ENCODE measurements around the gene DLX1.

Gene DLX1

DNA sequence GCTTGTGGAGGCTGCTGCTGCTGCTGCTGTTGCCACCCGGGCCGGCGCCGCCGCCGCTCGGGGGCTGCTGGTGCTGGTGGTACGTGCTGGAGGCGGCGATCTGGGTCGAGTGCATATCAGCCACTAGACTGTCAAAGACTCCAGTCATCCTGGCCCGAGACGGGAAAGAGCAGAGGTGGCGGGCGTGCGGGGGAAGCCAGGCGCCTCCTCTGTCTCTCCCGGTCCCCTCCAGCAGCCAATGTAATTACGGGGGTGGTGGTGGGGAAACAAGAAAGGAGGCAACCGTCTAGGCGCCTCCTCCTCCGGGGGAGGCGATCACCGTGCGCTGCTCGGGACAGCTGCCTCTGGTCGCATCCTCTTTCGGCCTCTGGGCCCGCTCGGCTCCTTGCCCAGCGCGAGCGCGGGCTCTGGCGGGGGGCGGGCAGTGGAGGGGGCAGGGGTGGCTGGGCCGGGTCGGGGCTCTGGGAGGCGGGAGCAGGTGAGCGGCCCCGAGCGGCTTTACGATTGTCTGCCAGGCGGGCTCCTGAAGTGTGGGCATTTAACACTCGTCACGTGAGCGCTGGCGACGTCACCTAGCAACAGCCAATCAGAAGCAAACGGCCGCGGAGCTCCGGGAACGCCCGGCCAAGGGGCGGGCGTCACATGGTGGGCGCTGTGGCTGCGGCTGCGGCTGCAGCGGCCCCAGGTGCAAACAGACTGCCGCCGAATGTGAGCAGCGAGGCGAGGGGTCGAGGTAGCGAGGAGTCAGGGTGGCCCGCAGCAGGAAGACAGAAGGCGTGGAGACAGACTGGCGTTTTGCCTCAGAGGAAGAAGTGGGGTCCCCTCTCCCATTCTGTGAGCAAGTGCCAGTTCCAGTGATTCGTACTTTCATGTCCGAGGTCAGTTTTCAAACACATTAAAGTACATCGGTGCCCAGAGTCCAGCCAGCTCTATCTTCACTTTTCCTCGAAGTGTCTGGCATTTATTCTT is 17.4 kb downstream of the DLX1 start, which contains the start of gene DLX2:
DLX2 (minus strand) TSS at position 510 of the 969 bp plus-strand sequence; CDS start at position 148, 362 bp downstream.
- in situ Hi-C loops (cut with HindIII; ENCODE audit: low sequenced_read_pairs), result no loop called here
- TF ChIP-seq, protein P1, sequence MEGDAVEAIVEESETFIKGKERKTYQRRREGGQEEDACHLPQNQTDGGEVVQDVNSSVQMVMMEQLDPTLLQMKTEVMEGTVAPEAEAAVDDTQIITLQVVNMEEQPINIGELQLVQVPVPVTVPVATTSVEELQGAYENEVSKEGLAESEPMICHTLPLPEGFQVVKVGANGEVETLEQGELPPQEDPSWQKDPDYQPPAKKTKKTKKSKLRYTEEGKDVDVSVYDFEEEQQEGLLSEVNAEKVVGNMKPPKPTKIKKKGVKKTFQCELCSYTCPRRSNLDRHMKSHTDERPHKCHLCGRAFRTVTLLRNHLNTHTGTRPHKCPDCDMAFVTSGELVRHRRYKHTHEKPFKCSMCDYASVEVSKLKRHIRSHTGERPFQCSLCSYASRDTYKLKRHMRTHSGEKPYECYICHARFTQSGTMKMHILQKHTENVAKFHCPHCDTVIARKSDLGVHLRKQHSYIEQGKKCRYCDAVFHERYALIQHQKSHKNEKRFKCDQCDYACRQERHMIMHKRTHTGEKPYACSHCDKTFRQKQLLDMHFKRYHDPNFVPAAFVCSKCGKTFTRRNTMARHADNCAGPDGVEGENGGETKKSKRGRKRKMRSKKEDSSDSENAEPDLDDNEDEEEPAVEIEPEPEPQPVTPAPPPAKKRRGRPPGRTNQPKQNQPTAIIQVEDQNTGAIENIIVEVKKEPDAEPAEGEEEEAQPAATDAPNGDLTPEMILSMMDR (IDR thresholded peaks at IDR 0.05; ENCODE audit: low read depth, low read length), result no peak
- peak; percentile 80 for DNase-seq (ENCODE audit: low read depth, low spot score)
- H3K4me3 ChIP-seq (ENCODE audit: low read depth, low read length), result peak within 1 kb of the TSS; percentile 51

DNA sequence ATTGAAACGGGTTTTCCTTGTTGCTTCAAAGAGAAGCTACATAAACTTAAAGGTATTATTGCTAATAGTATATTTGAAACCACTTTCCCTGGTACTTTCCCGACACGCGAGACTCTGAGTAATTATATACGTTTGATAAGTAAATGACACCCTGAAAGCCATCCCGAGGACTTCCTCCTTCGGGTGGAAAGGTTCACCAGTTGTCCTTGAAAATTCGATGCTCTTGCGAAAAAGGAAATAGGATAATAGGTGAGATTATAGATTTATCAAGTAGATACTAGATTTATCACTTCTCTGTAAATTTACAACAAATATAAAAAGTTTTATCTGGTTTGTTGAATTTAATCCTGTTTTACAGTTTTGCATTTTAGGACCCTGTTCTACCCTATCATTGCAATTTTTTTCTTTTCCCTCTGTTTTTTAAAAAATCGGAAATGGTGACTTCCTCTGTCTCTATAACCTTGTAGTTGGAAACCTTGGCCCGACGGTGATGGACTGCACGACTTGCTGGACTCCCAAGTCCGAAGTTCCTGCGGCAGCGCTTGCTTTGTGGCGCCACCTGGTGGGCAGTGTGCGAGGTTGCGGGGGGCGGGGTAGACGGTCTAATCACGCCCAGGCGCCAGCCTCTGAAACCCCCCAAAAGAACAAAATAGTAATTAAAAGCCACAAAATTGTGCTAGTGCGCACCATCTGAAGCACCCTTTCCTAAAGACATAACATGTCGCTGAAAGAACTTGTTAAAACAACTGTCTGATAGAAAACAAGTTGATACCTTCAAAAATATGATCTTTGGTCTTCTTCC is 18.4 kb downstream of the DLX1 start:
- H3K4me3 ChIP-seq (ENCODE audit: low read depth, low read length), result no peak overlapping the region
- peak; percentile 88 for DNase-seq (ENCODE audit: low read depth, low spot score)
- TF ChIP-seq, protein P1 (IDR thresholded peaks at IDR 0.05; ENCODE audit: low read depth, low read length), result peak; percentile 93
- in situ Hi-C loops (cut with HindIII; ENCODE audit: low sequenced_read_pairs), result no loop called here

DNA sequence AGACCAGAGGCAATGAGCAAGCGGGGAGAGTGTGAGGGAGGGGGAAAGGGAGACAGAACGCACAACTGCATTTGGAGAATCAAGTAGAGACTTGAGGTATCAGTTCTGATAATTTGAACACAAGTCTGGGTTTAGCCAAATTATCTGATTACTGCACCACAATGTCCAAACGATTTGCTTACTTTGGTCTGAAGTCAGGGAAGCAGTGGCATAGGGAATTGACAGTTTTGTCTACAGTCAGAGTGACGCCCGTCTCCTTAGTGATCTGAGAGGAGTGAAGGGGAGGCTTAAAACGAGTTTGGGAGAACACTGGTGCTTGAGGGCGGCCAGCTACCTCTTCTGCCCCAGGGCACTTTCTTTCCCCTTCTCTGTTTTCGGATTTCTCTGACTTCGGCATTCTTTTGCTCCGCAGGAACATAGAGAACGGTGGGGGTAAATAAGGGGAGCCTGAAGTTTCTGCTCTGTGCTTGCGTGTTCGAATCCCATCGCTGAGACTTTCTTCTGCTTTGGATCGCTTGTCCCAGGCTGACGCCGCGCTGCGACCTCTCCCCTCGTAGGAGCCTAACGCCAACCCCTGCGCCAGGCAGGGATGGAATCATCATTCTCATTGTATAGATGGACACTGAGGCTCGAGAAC is 20.3 kb downstream of the DLX1 start:
- H3K4me3 ChIP-seq (ENCODE audit: low read depth, low read length), result peak overlapping the region; percentile 35
- in situ Hi-C loops (cut with HindIII; ENCODE audit: low sequenced_read_pairs), result no loop called here
- TF ChIP-seq, protein P1 (IDR thresholded peaks at IDR 0.05; ENCODE audit: low read depth, low read length), result no peak
- DNase-seq (ENCODE audit: low read depth, low spot score), result no peak

DNA sequence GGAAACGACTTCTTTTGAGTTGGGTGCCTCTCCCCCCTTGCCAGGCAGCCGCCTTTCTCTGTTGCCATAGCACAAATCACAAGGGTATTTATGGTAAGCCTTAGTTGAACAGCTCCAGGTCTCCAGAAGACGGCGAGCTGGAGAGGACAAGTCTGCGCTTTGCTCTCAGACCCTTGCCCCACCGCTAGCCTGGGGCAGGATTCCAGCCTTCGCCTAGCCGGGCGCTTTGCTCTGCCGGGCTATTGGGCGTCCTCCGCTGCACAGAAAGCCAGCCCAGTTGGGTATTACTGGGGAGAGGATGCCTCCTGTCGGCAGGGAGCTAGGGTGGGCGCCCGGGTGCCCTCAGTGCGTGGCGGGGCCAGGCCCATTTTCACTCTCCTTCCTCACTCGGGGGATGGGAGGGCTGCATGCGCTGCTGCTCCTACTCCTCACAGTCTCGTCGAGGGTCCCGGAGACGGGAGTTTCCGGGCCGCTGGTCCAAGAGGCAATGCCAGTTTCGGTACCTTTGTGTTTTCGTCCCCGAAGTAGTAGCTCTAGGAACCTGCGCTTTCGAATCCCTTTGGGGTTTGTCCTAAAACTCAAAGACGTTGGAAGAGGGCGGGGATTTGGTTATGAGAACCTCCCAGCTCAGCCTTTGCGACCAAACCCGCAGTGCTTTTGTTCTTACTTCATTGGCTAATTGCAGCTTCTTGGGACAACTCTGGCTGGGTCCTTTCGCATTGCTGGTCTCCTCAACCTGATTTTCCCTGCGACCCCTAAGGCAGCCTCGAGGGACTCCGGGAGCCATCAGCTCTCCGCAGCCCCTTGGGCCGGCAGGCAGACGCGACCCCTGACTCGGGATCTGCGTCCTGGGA is 21.0 kb downstream of the DLX1 start:
- in situ Hi-C loops (cut with HindIII; ENCODE audit: low sequenced_read_pairs), result no loop called here
- TF ChIP-seq, protein P1 (IDR thresholded peaks at IDR 0.05; ENCODE audit: low read depth, low read length), result peak; percentile 50
- peak overlapping the region; percentile 35 for H3K4me3 ChIP-seq (ENCODE audit: low read depth, low read length)
- no peak for DNase-seq (ENCODE audit: low read depth, low spot score)

DNA sequence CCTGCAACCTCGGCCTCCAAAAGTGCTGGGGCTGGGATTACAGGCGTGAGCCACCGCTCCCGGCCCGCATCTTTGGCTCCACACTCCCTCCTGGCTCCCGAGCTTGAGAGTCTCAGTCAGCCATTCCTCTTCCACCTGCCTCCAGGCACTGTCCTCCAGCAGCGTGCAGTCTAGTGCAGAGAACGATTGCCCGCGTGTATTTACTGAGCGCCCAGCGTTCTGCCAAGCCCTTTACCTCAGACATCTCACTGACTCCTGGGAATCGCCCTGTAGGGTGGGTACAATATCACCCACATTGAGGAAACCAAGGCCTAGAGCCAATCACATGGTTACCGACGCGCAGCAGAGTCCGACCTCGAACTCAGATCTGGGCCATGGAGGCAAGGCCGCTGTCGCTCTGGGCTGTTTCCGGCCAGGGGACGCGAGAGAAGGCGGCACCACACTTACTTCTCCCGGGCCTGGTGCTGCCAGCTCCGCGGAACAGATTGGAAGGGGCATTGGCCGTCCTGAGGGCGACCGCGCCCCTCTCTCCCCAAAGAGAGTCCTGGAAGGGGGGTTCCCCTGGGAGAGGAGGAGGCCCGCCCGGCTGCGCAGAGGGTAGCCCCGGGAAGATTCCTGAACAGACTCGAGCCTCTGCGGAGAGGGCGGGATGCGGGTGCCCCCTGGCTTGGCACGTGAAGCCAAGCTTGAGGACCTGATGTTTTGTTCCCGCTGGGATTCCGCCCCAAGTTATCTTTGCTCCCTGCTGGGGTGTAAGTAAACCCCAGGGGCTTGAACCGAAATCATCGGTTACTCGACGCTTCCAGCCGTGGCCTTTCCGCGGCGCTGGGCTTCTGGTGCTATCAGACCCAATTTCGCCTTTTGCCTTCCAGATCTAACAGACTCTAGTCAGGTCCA is 22.6 kb downstream of the DLX1 start:
- in situ Hi-C loops (cut with HindIII; ENCODE audit: low sequenced_read_pairs), result no loop called here
- H3K4me3 ChIP-seq (ENCODE audit: low read depth, low read length), result no peak overlapping the region
- TF ChIP-seq, protein P1 (IDR thresholded peaks at IDR 0.05; ENCODE audit: low read depth, low read length), result no peak
- DNase-seq (ENCODE audit: low read depth, low spot score), result no peak

All from astrocyte of the spinal cord (primary cell).